Body of pancreas (tissue), 4 donors: ENCODE measurements around the gene RXRG.

Experiments used
- POLR2A ChIP-seq, 3 donors: fragments of 450-650 bp; IDR thresholded peaks; one replicate each; pipeline ENCODE4 v1.6.1; 2016; ENCODE audit warnings: antibody characterized with exemption in 3 of 3, mild to moderate bottlenecking in 2 of 3
- TF ChIP-seq, protein P1 (sequence below), 7 experiments: fragments of 450-650 bp in 4 of 7; fragments of 200-600 bp in 3 of 7; sonication (generic) in 3 of 7; IDR thresholded peaks; one replicate each; pipeline ENCODE4 v1.5.1; 2016 to 2019; ENCODE audit warnings: antibody characterized with exemption in 7 of 7

- TF ChIP-seq, protein P1, sequence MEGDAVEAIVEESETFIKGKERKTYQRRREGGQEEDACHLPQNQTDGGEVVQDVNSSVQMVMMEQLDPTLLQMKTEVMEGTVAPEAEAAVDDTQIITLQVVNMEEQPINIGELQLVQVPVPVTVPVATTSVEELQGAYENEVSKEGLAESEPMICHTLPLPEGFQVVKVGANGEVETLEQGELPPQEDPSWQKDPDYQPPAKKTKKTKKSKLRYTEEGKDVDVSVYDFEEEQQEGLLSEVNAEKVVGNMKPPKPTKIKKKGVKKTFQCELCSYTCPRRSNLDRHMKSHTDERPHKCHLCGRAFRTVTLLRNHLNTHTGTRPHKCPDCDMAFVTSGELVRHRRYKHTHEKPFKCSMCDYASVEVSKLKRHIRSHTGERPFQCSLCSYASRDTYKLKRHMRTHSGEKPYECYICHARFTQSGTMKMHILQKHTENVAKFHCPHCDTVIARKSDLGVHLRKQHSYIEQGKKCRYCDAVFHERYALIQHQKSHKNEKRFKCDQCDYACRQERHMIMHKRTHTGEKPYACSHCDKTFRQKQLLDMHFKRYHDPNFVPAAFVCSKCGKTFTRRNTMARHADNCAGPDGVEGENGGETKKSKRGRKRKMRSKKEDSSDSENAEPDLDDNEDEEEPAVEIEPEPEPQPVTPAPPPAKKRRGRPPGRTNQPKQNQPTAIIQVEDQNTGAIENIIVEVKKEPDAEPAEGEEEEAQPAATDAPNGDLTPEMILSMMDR (IDR thresholded peaks at IDR 0.05), result peak in 4 of 7 experiments; percentile 35 to 50 (median 42)
- no peak for TF ChIP-seq POLR2A (IDR thresholded peaks at IDR 0.05)
Measured at GRCh38 chr1:165408518-165408917, 36.4 kb downstream of the RXRG start.
